Prostate gland (tissue), 2 donors: ENCODE measurements around the gene SYNM.

ENCODE experiments used
- CTCF ChIP-seq, 4 experiments: fragments of 200-600 bp in 2 of 4; fragments of 450-650 bp in 2 of 4; sonication (generic) in 2 of 4; IDR thresholded peaks; 1 replicate in 3 of 4; 2 replicates in 1 of 4; pipeline ENCODE4 v1.5.1; 2016 to 2019; ENCODE audit warnings: antibody characterized with exemption in 4 of 4, mild to moderate bottlenecking in 2 of 4, moderate library complexity in 2 of 4
- POLR2A ChIP-seq: fragments of 450-650 bp; IDR thresholded peaks from one replicate; pipeline ENCODE4 v1.6.1; 2016; ENCODE audit warnings: antibody characterized with exemption, mild to moderate bottlenecking
- POLR2AphosphoS5 ChIP-seq: sonication (generic); formaldehyde crosslinking; IDR thresholded peaks from one replicate; pipeline ENCODE4 v1.6.1; 2017; ENCODE audit warnings: antibody characterized with exemption

- no peak for TF ChIP-seq CTCF (IDR thresholded peaks at IDR 0.05)
- TF ChIP-seq POLR2A = no peak
- peak; percentile 34 for TF ChIP-seq POLR2AphosphoS5
Measured at GRCh38 chr15:99096894-99097426, 7.9 kb upstream of the SYNM start.
